GM23248 (cell line): ENCODE results near the gene MBD3L5. TPM values are rescaled to one million over a fixed set of nuclear protein-coding genes. Genes with fewer than 3 reads are reported as not detected.

Source experiments
- DNase-seq: peaks from one replicate; pipeline ENCODE4 v3.0.0-alpha.2; 2015
- H2AFZ ChIP-seq: fragments of 200-600 bp; sonication (generic); 2 replicates; pipeline ENCODE4 v1.6.1; 2016; ENCODE audit warnings: antibody characterized with exemption
- H3F3A ChIP-seq: fragments of 200-600 bp; sonication (generic); 2 replicates; pipeline ENCODE4 v1.6.1; 2016; ENCODE audit warnings: mild to moderate bottlenecking, antibody characterized with exemption, mixed run types; ENCODE audit not compliant: insufficient read depth
- H3K27ac ChIP-seq: fragments of 200-600 bp; sonication (generic); 2 replicates; pipeline ENCODE4 v1.5.1; 2016; ENCODE audit warnings: mild to moderate bottlenecking
- H3K27me3 ChIP-seq: fragments of 200-600 bp; sonication (generic); replicated peaks from 2 replicates; pipeline ENCODE4 v1.6.1; 2016; ENCODE audit warnings: mild to moderate bottlenecking; ENCODE audit not compliant: insufficient read depth
- H3K36me3 ChIP-seq: fragments of 200-600 bp; sonication (generic); 2 replicates; pipeline ENCODE4 v1.6.1; 2016; ENCODE audit warnings: low read depth, mild to moderate bottlenecking
- H3K4me1 ChIP-seq: fragments of 200-600 bp; sonication (generic); 2 replicates; pipeline ENCODE4 v1.6.1; 2016; ENCODE audit warnings: mild to moderate bottlenecking; ENCODE audit not compliant: insufficient read depth
- H3K4me2 ChIP-seq: fragments of 200-600 bp; sonication (generic); one replicate; pipeline ENCODE4 v1.6.1; 2016; ENCODE audit warnings: mild to moderate bottlenecking; ENCODE audit not compliant: unreplicated experiment
- H3K4me3 ChIP-seq: fragments of 200-600 bp; sonication (generic); 2 replicates; pipeline ENCODE4 v1.5.1; 2016; ENCODE audit warnings: mild to moderate bottlenecking
- H3K79me2 ChIP-seq: fragments of 200-600 bp; sonication (generic); 2 replicates; pipeline ENCODE4 v1.6.1; 2016; ENCODE audit warnings: mild to moderate bottlenecking; ENCODE audit not compliant: insufficient read depth
- H3K9ac ChIP-seq: fragments of 200-600 bp; sonication (generic); 2 replicates; pipeline ENCODE4 v1.6.1; 2016; ENCODE audit warnings: mild to moderate bottlenecking
- H3K9me2 ChIP-seq: fragments of 200-600 bp; sonication (generic); 2 replicates; pipeline ENCODE4 v1.6.1; 2016; ENCODE audit warnings: mixed run types, mild to moderate bottlenecking, moderate library complexity; ENCODE audit not compliant: insufficient read depth
- H3K9me3 ChIP-seq: fragments of 200-600 bp; sonication (generic); one replicate; pipeline ENCODE4 v1.6.1; 2017; ENCODE audit warnings: low read depth
- H4K20me1 ChIP-seq: fragments of 200-600 bp; sonication (generic); 2 replicates; pipeline ENCODE4 v1.6.0; 2016; ENCODE audit not compliant: insufficient read depth
- EZH2 ChIP-seq: fragments of 200-600 bp; sonication (generic); IDR thresholded peaks from 2 replicates; pipeline ENCODE4 v1.6.1; 2018; ENCODE audit warnings: antibody characterized with exemption, mild to moderate bottlenecking; ENCODE audit not compliant: insufficient read depth, poor library complexity, severe bottlenecking
- EZH2phosphoT487 ChIP-seq: fragments of 200-600 bp; sonication (generic); IDR thresholded peaks from 2 replicates; pipeline ENCODE4 v1.6.1; 2018; ENCODE audit warnings: antibody characterized with exemption, moderate library complexity, mild to moderate bottlenecking, low read depth; ENCODE audit not compliant: insufficient read depth
- WGBS, 2 experiments: methylation state at CpG; one replicate each; pipeline ENCODE4 v1.1.6; 2015 to 2017; ENCODE audit warnings: low lambda C conversion rate in 2 of 2, low coverage in 1 of 2; ENCODE audit errors: missing lambda C conversion rate in 2 of 2; 5-methylcytosine and 5-hydroxymethylcytosine counted together
- in situ Hi-C: fragments of 300-500 bp; cut with MboI; formaldehyde crosslinking; loops from 2 replicates; pipeline ENCODE4 v1.15.0; 2020
- polyA plus RNA-seq: library from polyadenylated mRNA; unstranded; fragments of >200 nt; fragmentation: Nextera tagmentation; extraction: Ambion mirVana; gene quantifications from 2 replicates; pipeline ENCODE4 v1.2.1, GENCODE V29; 2016
- total RNA-seq: library from RNA; depleted of rRNA; stranded (reverse); fragments of >200 nt; shearing (Covaris generic); gene quantifications from 2 replicates; pipeline ENCODE4 v1.2.3, GENCODE V29; 2014

MBD3L5 gene
- total and polyA plus RNA-seq, 2 experiments from 2014 or later = not detected

GRCh38 chr19:6996810-6997209 is 33.6 kb upstream of the MBD3L5 start:
- H3K9ac ChIP-seq = no peak overlapping the region
- TF ChIP-seq EZH2phosphoT487 (no peak), EZH2 (no peak)
- no peaks in the 10 kb centered on the region for H3K27me3 ChIP-seq
- in situ Hi-C loops = no loop called here
- no peaks in the 10 kb centered on the region for H3K9me2 ChIP-seq
- H2AFZ ChIP-seq = no peak overlapping the region
- H3K27ac ChIP-seq = no peak overlapping the region
- no peaks in the 10 kb centered on the region for H3K9me3 ChIP-seq
- H3K4me1 ChIP-seq = peaks cover 4% of the 10 kb centered on the region; the same call in 1 of the 2 replicates
- H3K79me2 ChIP-seq = no peaks in the 10 kb centered on the region
- H3K4me2 ChIP-seq = no peak overlapping the region
- no peak for DNase-seq
- H4K20me1 ChIP-seq = no peaks in the 10 kb centered on the region
- 27 to 34% methylated on average over 4 of the region's 4 CpGs for WGBS, 2 experiments
- no peaks in the 10 kb centered on the region for H3F3A ChIP-seq
- H3K36me3 ChIP-seq = no peaks in the 10 kb centered on the region
- H3K4me3 ChIP-seq = no peak overlapping the region

GRCh38 chr19:6997679-6998445 is 32.5 kb upstream of the MBD3L5 start:
- DNase-seq = peak; percentile 57
- no peaks in the 10 kb centered on the region for H3K79me2 ChIP-seq
- WGBS, 2 experiments = 75 to 79% methylated on average over 15 of the region's 15 CpGs
- no peaks in the 10 kb centered on the region for H3K27me3 ChIP-seq
- no peak overlapping the region for H3K9ac ChIP-seq
- in situ Hi-C loops = no loop called here
- TF ChIP-seq EZH2phosphoT487 = no peak
- TF ChIP-seq EZH2 = no peak
- no peaks in the 10 kb centered on the region for H4K20me1 ChIP-seq
- H3F3A ChIP-seq = no peaks in the 10 kb centered on the region
- no peaks in the 10 kb centered on the region for H3K9me3 ChIP-seq
- no peaks in the 10 kb centered on the region for H3K9me2 ChIP-seq
- H3K27ac ChIP-seq = no peak overlapping the region
- no peak overlapping the region for H2AFZ ChIP-seq
- H3K4me1 ChIP-seq = peaks cover 4% of the 10 kb centered on the region; the same call in 1 of the 2 replicates
- H3K36me3 ChIP-seq = no peaks in the 10 kb centered on the region
- H3K4me3 ChIP-seq = no peak overlapping the region
- H3K4me2 ChIP-seq = no peak overlapping the region

GRCh38 chr19:6999933-7000332 is 30.4 kb upstream of the MBD3L5 start:
- no peaks in the 10 kb centered on the region for H3K9me2 ChIP-seq
- no peak overlapping the region for H2AFZ ChIP-seq
- H3K9me3 ChIP-seq = no peaks in the 10 kb centered on the region
- no peak overlapping the region for H3K27ac ChIP-seq
- TF ChIP-seq EZH2phosphoT487 (no peak), EZH2 (no peak)
- H3K4me1 ChIP-seq = peaks cover 4% of the 10 kb centered on the region; the same call in 1 of the 2 replicates
- no peaks in the 10 kb centered on the region for H3K36me3 ChIP-seq
- 40 to 44% methylated on average over 7 of the region's 7 CpGs for WGBS, 2 experiments
- in situ Hi-C loops = no loop called here
- H4K20me1 ChIP-seq = no peaks in the 10 kb centered on the region
- no peaks in the 10 kb centered on the region for H3F3A ChIP-seq
- no peak overlapping the region for H3K4me3 ChIP-seq
- DNase-seq = no peak
- H3K27me3 ChIP-seq = no peaks in the 10 kb centered on the region
- H3K4me2 ChIP-seq = no peak overlapping the region
- no peak overlapping the region for H3K9ac ChIP-seq
- no peaks in the 10 kb centered on the region for H3K79me2 ChIP-seq

GRCh38 chr19:7000333-7000732 is 30.0 kb upstream of the MBD3L5 start:
- 25 to 30% methylated on average over 3 of the region's 3 CpGs for WGBS, 2 experiments
- Histone ChIP-seq H4K20me1 (no peaks in the 10 kb centered on the region), H3K4me2 (no peak overlapping the region), H3F3A (no peaks in the 10 kb centered on the region), H3K4me3 (no peak overlapping the region), H3K9me2 (no peaks in the 10 kb centered on the region), H3K4me1 (peaks cover 4% of the 10 kb centered on the region; the same call in 1 of the 2 replicates), H3K36me3 (no peaks in the 10 kb centered on the region), H3K27me3 (no peaks in the 10 kb centered on the region), H3K9me3 (no peaks in the 10 kb centered on the region), H3K9ac (no peak overlapping the region), H2AFZ (no peak overlapping the region), H3K79me2 (no peaks in the 10 kb centered on the region), H3K27ac (no peak overlapping the region)
- in situ Hi-C loops = no loop called here
- TF ChIP-seq EZH2phosphoT487 (no peak), EZH2 (no peak)
- no peak for DNase-seq

DNA sequence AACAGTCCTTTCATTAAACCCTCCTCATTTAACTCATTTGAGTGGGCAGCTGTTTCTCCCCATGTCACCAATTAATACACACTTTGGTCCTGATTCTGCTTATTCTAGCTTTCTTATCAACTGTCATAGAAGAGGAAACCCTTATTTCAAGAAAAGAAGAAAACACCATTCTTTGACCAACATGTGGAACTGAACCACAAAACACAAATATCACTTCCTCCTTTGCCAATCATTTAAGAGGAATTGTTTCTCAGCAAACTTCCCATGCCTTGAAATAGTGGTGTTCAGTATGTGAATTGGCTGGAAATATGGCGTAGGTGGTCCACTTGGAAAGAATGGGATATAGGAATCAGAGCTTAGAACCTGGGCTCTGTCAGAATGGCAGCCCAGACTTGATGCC is 29.6 kb upstream of the MBD3L5 start:
- Histone ChIP-seq H3K27ac (no peak overlapping the region), H3K9me2 (no peaks in the 10 kb centered on the region), H4K20me1 (no peaks in the 10 kb centered on the region), H3K9me3 (no peaks in the 10 kb centered on the region), H3K4me1 (peaks cover 4% of the 10 kb centered on the region; the same call in 1 of the 2 replicates), H3K27me3 (no peaks in the 10 kb centered on the region), H3F3A (no peaks in the 10 kb centered on the region), H3K79me2 (no peaks in the 10 kb centered on the region), H3K9ac (no peak overlapping the region), H3K4me2 (no peak overlapping the region), H3K4me3 (no peak overlapping the region), H2AFZ (no peak overlapping the region), H3K36me3 (no peaks in the 10 kb centered on the region)
- in situ Hi-C loops = no loop called here
- TF ChIP-seq EZH2 = no peak
- TF ChIP-seq EZH2phosphoT487 = no peak
- 19 to 32% methylated on average over 1 of the region's 1 CpG for WGBS, 2 experiments
- DNase-seq = no peak
